Bronchial epithelial cell (primary cell): ENCODE data around the gene LETMD1. TPM values are rescaled to one million over a fixed set of nuclear protein-coding genes. Genes with fewer than 3 reads are reported as not detected.
A peak's percentile ranks its signal among the peaks of the same experiment; 100 is the strongest.

Source experiments
- DNase-seq: peaks from one replicate; pipeline ENCODE4 v3.0.0-alpha.2; 2010; ENCODE audit warnings: low read depth
- FAIRE-seq: peaks from 2 replicates; lab custom pipeline; 2011; peaks lifted over from hg19 to GRCh38; lab: Jason Lieb, UNC
- H3K27me3 ChIP-seq: 2 replicates; pipeline ENCODE4 v1.5.1; 2011; ENCODE audit warnings: low read length; ENCODE audit not compliant: control insufficient read depth, insufficient read depth
- H3K36me3 ChIP-seq: 2 replicates; pipeline ENCODE4 v1.5.1; 2011; ENCODE audit warnings: low read length; ENCODE audit not compliant: control insufficient read depth, insufficient read depth
- H3K4me3 ChIP-seq: 2 replicates; pipeline ENCODE4 v1.5.1; 2011; ENCODE audit warnings: mild to moderate bottlenecking, low read depth, low read length, control low read depth
- CTCF ChIP-seq: IDR thresholded peaks from 2 replicates; pipeline ENCODE4 v1.5.1; 2011; ENCODE audit warnings: mild to moderate bottlenecking, moderate library complexity, low read length, control low read depth, inconsistent platforms; ENCODE audit not compliant: insufficient read depth, severe bottlenecking
- total RNA-seq: library from RNA; depleted of rRNA; stranded (reverse); fragments of >200 nt; gene quantifications from 2 replicates; pipeline ENCODE4 v1.2.1, GENCODE V29; 2014

The LETMD1 gene
- total RNA-seq, 1 donor from 2014 or later = 67.9 TPM

GRCh38 chr12:51023625-51024382 lies 24.3 kb upstream of the LETMD1 start:
- Histone ChIP-seq H3K4me3 (peak overlapping the region; percentile 35), H3K36me3 (peaks cover 1% of the 10 kb centered on the region), H3K27me3 (no peaks in the 10 kb centered on the region)
- no peak for DNase-seq
- no peak for TF ChIP-seq CTCF
- no peak for FAIRE-seq

- Histone ChIP-seq H3K27me3 (no peaks in the 10 kb centered on the region), H3K4me3 (peak overlapping the region; percentile 67), H3K36me3 (peaks cover 1% of the 10 kb centered on the region)
- FAIRE-seq = no peak
- DNase-seq = no peak
- TF ChIP-seq CTCF = no peak
Measured at GRCh38 chr12:51025338-51025835, 22.7 kb upstream of the LETMD1 start.

GRCh38 chr12:51025836-51026638 lies 22.1 kb upstream of the LETMD1 start, which contains the start of gene SLC11A2:
TSS of gene SLC11A2 (minus strand) at chr12:51026384. CDS start at chr12:51010728, 15,656 bp downstream.
- DNase-seq = peak; percentile 85
- Histone ChIP-seq H3K4me3 (peak within 1 kb of the TSS; percentile 67), H3K36me3 (peaks cover under 1% of the 10 kb centered on the region), H3K27me3 (no peaks in the 10 kb centered on the region)
- FAIRE-seq = no peak
- TF ChIP-seq CTCF = no peak

- no peaks in the 10 kb centered on the region for H3K36me3 ChIP-seq
- no peak for DNase-seq
- no peak for FAIRE-seq
- TF ChIP-seq CTCF = no peak
- H3K27me3 ChIP-seq = no peaks in the 10 kb centered on the region
- H3K4me3 ChIP-seq = no peak overlapping the region
Measured at GRCh38 chr12:51027342-51027835, 20.7 kb upstream of the LETMD1 start.

- no peaks in the 10 kb centered on the region for H3K27me3 ChIP-seq
- no peak for FAIRE-seq
- H3K36me3 ChIP-seq = no peaks in the 10 kb centered on the region
- peak overlapping the region; percentile 19 for H3K4me3 ChIP-seq
- DNase-seq = peak; percentile 68
- TF ChIP-seq CTCF = peak; percentile 53
Measured at GRCh38 chr12:51028126-51028812, 19.9 kb upstream of the LETMD1 start.
